Measurements from ENCODE around the gene NHSL1.

The NHSL1 gene

DNA sequence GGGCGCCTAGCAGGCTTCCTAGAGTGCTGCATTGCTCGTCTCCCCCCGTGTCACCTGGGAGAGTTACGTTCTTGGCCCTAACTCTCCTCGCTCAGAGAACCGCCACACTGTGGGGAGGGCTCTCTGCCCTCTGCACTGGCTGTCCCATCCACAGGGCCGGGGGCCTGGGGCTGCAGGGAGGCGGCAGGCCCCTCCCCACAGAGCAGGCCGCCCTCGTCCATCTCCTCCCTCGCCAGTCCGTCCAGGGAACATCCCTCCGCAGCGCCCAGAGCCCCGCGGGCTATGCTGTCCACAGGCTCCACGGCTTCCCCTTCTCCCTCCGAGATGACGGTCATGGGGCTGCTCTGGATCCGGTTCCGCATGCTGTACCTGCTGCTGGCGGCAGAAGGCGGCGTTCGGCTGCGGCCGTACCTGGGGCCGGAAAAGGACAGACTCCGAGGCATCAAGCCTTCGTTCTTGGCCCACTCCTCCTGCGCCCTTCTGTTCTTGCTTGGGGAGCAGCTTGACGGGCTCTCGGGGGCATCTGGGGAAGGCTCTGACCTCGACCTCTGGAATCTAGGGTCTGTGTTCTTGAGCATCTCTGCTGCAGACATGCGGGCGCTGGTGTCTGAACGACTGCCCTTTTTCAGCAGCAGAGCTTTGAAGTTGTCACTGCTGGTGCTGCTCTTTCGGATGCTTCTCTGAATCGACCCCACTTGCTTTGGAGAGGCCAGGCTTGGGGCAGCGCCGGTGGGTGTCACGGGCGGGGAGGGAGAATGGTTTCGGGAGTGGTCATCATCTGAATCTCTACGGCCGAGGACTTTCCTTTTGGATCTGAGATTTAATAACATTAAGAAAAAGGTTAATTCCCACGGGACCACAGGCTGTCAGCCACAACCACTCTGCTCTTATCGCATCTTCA, 75.0 kb downstream of the NHSL1 start:
- DNase-seq (ENCODE audit: low read depth) = no peak

DNA sequence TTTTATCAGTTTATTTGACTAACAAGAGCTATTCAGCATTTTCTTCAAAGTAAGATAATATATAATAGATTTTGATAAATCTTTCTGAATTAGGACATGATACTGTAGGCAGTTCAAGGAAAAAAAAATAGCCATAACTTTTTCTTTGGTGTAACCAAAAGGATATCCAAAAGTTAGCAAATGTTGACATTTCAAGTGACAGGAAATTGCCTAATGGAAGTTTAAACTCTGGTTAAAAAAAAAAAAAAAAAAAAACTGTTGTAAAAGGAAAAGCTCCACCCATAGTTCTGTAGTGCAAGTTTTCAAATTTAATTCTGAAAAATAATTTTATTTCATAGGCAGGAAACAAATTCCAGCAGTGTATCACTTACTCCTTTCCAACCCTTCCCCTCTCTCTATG, 76.4 kb downstream of the NHSL1 start:
- no peak for DNase-seq (ENCODE audit: low read depth)

DNA sequence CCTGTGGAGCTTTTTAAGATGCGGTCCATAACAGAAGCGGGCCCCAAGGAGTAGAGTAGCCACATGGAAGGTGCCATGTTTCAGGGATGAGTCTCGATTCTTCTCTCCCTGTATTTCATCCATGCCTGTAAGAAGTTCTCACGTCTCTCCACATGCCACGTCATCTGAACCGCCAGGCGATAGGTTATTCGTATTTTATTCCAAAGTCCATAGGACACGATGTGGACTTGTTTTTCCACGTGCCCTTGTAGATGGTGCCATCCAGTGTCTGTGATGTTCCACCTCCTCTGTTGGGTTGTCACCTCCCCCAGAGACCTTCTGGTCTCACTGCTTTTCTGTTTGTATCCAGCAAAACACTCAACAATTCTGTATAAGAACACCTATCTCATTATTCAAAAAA, 77.7 kb downstream of the NHSL1 start:
- DNase-seq (ENCODE audit: low read depth) = no peak

DNA sequence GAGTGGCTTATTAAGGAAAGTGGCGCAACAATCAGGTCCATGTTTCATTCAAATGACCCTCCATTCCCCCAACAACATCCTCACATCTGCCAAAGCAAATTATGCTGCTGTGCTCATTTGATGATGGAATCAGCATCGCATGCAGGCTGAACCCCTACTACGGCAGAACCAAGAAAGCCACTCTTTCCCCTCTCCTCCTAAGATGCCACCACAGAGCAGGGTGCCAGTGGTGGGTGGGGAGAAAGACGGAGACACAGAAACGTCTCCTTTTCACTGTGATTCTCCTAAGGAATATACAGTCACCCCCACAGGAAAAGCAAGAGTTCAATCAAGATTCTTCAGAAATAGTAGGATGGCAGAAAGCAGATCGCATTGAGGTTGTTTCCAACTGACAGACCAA, 78.2 kb downstream of the NHSL1 start:
- DNase-seq (ENCODE audit: low read depth) = no peak

DNA sequence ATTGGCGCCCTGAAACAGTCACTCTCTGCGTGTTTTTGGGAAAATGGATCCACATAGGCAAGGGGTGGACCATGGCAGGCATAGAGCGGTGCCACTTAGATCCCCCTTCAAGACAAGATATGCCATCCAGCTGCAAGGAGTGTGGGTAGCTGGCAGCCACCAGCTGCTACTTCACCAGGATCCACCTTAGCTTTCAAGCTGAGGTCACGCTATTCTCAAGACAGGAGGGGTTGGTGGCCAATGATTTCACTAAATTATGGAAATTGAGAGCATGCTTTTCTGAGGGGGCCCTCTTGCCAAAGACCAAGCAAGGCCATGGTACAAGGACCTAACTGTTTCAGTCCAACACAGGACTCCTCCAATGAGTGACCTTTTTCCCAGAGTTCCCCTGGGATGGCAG, 78.9 kb downstream of the NHSL1 start:
- DNase-seq (ENCODE audit: low read depth) = no peak

DNA sequence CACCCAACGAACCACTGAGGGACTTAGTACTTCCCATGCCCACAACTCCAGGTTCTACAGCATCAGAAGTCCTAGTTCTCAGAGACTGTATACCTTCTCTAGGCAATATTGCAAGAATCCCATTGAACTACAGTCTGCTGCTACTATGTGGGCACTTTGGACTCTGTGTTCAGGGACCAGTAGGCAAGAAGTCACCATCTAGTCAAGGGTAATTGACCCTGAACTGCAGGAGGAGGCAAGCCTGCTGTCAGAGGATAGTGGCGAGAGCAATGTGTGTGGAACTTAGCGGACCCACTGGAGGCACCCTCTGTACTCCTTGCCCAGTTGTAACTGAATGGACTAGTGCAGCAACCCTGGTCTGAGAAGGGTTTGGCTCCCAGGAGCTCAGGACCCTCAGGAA, 79.5 kb downstream of the NHSL1 start:
- no peak for DNase-seq (ENCODE audit: low read depth)

DNA sequence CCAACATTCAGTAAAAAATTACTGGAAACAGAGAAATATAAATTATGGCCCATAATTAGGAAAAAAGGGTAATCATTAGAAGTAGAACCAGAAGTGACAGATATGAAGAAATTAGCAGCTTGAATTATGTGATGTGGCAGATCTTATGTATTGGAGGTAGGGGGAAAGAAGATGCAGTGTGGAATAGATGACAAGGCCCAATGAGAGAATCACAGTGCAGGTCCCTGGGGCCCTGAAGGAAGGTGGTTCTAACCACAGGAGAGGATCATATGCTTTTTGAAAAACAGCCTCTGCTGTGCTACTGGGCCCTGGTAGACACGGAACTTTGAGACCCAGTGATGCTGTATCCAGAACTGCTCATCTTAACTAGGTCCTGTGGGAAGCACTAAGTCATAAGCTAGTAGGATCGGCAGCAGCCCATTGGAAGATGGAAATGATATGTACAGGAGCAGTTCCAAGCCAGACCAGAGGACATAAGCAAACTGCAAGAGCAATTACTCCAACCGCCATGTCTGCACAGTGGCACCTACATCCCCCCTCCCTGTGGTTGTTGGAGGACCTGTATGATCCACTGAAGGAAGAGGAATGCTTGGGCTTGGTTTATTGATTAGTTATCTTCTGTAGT, 81.1 kb downstream of the NHSL1 start:
- no peak for DNase-seq (ENCODE audit: low read depth)

DNA sequence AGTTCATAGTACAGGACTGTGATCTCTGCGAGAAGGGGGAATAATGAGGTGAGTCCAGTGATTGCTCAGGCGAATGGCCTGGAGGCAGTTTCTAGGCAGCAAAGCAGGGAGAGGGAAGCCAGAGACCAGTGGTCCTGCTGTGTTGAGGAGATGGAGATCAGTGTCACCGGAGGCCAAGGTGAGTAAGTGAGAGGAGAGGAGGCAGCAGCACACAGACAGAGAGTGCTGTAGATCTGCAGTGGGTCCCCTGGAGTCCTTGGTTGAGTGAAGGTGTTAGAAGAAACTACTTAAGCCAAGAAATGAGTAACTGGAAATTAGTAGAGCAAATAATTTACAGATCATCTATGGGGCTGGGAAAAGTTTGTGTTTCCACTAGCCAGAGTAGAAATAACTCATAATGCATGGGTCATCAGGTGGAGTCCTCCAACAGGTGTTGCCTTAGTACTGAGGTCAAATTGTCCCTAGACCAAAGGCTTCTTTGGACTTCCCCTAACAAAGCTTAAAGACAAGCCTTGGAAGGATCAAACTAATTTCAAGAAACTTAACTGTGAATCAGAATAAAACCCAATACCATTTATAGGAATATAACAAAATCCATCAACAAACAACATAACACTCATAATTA, 81.7 kb downstream of the NHSL1 start:
- DNase-seq (ENCODE audit: low read depth) = no peak

DNA sequence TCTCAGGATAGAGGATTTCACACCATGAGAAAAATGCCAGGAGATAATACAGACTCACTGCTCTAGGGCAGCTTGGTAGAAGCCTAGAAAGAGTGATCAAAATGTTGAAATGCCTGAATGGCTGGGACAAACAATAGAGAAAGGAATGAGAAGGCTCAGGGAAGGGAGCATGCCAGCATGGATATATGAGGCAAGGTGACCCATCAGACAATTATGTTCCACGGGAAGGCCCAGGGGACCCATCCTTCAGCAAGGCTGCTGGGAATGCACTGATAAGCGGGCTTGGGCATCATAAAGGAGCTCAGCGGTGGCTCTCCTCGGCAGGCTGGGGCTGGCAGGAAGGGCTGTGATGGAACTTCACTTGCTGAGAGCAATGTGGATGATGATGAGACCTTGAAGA, 83.1 kb downstream of the NHSL1 start:
- DNase-seq (ENCODE audit: low read depth) = no peak

DNA sequence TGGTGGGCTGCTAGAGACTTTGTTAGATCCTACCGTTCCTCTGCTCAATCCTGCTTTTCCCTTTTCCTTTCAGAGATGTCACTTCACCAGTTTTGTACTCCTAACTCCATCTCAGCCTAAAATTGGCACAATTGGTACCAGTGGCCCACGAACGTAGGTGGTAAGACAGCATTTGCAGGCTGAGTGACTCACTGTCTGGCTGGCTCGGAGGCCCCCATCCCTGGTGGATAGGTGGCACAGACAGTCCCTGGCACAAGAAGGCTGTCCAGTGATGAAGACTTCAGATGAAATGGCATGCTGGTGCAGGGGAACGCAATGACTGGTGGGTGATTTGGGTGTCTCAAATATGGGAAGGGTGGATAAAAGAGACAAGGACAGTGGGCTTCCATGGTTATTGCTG, 84.2 kb downstream of the NHSL1 start:
- DNase-seq (ENCODE audit: low read depth) = no peak

DNA sequence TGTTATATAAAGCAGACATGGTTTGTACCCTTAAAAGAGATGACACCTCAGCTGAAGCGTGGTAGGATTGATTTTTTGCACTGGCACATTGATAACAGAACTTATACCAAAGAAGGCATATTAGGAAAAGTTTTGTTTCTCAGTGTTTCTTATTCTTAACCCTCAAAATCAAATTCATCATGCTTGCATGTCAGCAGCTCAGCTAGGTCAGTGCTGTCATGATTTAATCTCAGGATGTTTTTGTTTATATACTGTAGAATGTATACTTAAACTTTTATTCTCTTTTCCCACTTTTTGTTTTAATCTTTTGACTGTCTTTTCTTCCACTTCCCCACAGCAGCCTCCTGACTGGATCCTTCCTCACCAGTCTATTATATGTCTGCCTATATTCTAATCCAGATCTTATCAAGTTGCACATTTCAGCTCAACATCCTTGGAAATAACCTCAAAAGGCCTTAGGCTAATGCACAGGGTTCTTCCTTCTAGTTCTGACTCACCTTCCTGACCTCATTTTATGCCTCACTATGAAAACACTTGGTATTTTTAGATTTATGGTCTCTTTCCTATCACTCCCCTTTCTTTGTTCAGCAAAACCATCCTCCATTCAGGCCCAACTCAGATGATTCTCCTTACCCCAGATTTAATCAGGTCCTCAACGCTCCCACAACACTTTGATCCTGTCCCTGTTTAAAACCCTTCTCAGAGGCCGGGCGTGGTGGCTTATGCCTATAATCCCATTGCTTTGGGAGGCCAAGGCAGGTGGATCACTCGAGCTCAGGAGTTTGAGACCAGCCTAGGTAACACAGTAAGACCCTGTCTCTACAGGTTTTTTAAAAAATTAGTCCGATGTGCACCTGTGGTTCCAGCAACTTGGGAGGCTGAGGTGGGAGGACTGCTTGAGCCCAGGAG, 88.1 kb downstream of the NHSL1 start:
- no peak for DNase-seq (ENCODE audit: low read depth)

DNA sequence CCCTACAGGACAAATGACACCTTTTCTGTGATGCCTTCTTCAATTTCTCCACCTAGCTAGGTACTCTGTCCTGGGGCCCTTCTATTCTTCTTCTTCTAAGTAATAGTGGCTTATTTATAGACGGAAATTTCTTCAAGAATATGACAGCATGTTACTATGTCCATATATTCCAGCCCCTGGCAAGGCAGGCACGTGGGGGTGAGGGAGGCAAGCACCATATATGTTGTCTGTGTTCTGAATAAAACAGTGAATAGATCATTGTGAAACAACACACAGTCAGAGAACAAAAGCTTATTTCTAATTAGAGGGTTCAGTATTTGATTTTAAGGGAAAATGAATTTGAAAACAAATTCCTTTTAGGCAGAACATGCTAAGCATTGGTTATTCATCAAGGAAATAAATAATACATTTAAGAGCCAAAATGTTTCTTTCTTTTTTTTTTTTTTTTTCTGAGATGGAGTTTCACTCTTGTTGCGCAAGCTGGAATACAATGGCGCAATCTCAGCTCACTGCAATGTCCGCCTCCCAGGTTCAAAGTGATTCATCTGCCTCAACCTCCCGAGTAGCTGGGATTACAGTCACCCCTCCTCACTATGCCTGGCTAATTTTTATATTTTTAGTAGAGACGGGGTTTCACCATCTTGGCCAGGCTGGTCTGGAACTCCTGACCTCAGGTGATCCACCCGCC, 89.1 kb downstream of the NHSL1 start:
- DNase-seq (ENCODE audit: low read depth) = no peak

DNA sequence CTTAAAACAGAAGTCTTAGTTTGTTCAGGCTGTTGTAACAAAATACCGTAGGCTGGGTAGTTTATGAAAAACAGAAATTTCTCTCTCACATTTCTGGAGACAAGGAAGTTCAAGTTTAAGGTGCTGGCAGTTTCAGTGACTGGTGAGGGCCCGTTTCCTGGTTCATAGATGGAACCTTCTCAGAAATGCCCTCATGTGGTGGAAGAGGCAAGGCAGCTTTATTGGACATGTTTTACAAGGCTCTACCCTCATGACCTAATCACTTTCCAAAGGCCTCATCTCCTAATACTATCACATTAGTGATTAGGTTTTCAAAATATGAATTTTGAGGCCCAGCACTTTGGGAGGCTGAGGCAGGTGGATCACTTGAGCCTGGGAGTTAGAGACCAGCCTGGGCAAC, 92.9 kb downstream of the NHSL1 start:
- no peak for DNase-seq (ENCODE audit: low read depth)

DNA sequence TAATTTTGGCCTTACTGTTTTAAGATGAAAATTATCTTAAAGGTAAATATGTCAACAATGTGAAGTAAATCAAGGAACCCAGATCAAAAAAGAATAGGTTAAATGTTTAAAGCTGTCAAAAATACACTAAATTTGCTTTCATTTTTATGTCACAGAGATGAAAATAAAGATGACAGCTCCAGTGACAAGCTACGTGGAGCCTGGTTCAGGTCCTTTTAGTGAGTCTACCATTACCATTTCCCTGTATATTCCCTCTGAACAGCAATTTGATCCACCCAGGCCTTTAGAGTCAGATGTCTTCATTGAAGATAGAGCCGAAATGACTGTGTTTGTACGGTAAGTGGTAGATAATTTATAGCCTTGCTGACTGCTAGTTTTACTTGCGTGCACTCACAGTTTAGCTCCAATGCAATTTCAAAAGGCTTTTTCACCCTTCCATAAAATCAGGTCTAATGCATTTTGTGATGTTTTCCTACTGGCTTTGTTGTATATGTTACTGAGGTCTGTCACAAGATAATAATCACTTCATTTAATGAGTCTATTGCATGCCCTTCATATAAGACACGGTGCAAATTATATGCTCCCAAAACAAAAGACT, 93.4 kb downstream of the NHSL1 start:
- DNase-seq (ENCODE audit: low read depth) = no peak

DNA sequence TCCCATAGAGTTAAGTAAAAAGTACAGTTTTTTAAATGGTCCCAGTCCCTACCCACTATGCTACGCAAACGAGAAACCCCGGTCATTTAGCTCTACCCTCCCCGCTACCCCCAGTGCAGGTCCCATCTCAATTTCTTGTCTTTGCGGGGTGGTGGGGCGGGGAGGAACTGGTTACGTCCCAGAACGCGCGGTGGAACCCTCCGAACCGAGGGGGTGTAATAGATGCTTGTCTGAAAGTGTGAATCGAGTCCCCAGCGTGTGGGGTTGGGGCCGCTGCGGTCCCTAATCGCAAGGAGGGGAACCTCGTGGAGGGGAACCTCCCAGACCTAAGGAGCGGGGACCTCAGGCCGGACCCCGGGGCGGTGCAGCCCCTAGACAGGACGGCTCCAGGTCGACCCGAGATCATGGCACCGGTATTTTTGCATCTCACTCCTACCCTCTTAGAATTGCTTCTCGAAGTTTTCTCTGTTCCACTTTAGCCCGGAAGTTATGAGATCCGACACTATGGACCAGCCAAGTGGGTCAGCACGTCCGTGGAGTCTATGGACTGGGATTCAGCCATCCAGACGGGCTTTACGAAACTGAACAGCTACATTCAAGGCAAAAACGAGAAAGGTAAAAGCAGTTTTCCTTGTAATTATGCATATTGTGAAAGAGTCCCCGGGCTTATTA, 94.5 kb downstream of the NHSL1 start:
- DNase-seq (ENCODE audit: low read depth) = no peak

DNA sequence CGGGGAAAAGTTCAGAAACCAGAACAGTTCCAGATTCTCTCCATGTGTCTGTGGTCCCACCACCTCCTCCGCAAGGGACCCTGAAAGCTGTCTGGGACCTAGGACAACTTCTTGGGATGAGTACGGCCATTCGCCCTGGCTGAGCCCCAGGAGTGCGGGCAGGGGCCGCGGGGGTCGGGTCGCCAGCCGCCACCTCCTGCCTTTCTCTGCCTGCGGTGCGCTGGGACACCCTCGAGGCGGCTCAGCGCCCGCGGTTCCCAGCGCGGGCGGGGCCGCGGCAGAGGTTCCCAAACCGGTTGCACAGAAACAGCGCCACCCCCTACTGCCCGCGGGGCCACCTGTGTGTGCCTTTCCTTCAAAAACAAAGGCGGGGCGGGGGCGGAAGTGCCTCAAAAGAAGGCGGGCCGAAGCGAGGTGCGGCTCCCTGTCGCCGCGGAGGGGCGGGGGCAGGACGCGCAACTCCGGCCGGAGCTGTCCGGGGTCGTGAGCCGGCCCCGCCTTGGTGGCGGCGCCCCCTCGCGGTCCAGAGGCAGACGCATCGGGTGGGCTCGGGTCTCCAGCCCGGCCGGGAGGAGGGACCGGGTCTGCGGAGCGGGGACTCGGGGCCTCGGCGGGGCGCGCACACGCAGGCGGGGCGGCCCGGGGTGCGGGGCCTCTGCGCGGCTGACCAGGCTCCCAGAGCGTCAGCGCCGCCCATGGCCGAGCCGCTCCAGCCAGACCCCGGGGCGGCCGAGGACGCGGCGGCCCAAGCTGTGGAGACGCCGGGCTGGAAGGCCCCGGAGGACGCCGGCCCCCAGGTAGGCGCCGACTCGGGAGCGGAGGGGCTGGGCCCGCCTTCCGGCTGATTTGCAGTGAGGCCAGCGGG, 95.3 kb downstream of the NHSL1 start, which contains the start of gene HEBP2:
Gene HEBP2, plus strand, starts transcription at position 423 of the 865 bp plus-strand sequence. Its CDS starts 273 bp downstream, at position 696.
- peak; percentile 86 for DNase-seq (ENCODE audit: low read depth)

DNA sequence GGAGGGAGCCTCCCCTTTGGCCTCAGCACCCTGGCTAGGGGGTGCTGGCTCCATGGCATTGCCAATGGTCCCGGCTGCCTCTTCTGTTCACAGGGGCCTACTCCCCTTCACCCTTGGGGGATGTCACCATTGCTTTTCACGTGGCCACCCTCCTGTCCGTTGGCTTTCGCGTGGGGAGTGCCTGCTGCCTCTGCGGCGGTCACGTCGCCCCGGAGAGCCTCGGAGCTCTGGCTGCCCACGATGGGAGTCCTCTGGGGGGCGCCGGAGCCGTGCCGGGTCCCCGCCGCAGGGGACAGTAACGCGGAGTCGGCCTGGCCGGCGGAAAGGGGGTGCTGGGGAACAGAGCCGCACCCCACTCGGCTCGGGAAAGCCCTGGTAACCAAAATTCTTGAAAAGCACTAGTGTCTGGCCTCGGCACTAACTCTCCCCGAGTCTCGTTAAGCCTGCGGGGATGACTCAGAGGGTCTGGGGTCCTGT, 95.9 kb downstream of the NHSL1 start:
- peak; percentile 5 for DNase-seq (ENCODE audit: low read depth)

DNA sequence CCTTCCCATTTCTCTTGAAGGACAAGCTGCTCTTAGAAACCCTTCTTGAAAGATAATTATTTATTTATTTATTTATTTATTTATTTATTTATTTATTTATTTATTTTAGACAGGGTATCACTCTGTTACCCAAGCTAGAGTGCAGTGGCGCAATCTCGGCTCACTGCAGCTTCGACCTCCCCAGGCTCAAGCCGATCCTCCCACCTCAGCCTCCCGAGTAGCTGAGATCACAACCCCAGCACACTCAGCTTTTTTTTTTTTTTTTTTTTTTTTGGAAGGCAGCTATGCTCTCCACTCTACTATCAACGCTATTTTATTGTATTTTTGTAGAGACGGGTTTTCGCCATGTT, 96.5 kb downstream of the NHSL1 start:
- no peak for DNase-seq (ENCODE audit: low read depth)

Measured in activated T-cell treated with anti-CD3 and anti-CD28 coated beads for 24 hours (primary cell).